Erythroblast (primary cell): ENCODE results near the gene TMEM43.

Experiments
- GATA1 ChIP-seq: IDR thresholded peaks from 2 replicates; pipeline ENCODE4 v1.6.1; 2011; ENCODE audit warnings: low read depth, mild to moderate bottlenecking, control low read depth, low read length, moderate library complexity
- POLR2A ChIP-seq: IDR thresholded peaks from 2 replicates; pipeline ENCODE4 v1.6.1; 2011; ENCODE audit warnings: mild to moderate bottlenecking, low read length

GRCh38 chr3:14120111-14120920 is 4.5 kb upstream of the TMEM43 start:
- TF ChIP-seq POLR2A = no peak
- TF ChIP-seq GATA1 = no peak
